IMR-90 (cell line): ENCODE measurements around the gene TENM4. TPM values are rescaled to one million over a fixed set of nuclear protein-coding genes. Genes with fewer than 3 reads are reported as not detected.

Source experiments
- ATAC-seq: fragments of 200-7000 bp; cut with Tn5 transposase; 2 replicates; pipeline ENCODE4 v1.9.1; 2020; ENCODE audit warnings: low read depth, mild to moderate bottlenecking, moderate library complexity
- BruUV-seq: library from RNA; stranded (reverse); fragments of 400-500 nt; replicated peaks from 2 replicates; lab custom pipeline; 2021; lab: Mats Ljungman, UMichigan
- CTCF ChIA-PET: fragments of 300-600 bp; formaldehyde crosslinking; extraction: SDS; loops from one replicate; lab custom pipeline; 2021; ENCODE audit warnings: antibody characterized with exemption; lab: Yijun Ruan, JAX
- POLR2A ChIA-PET: fragments of 300-600 bp; sonication (Branson Sonifier 250); formaldehyde crosslinking; loops from one replicate; lab custom pipeline; 2022; ENCODE audit warnings: antibody characterized with exemption; ENCODE audit not compliant: unreplicated experiment; lab: Charles Lee
- DNase-seq: peaks from one replicate; pipeline ENCODE4 v3.0.0; 2013
- H2AFZ ChIP-seq: replicated peaks from 2 replicates; pipeline ENCODE3; 2013; ENCODE audit warnings: low read length, mild to moderate bottlenecking; ENCODE audit not compliant: poor library complexity
- H2AK5ac ChIP-seq: 2 replicates; pipeline ENCODE4 v1.6.1; 2013; ENCODE audit warnings: low read depth, low read length, inconsistent platforms
- H2AK9ac ChIP-seq: replicated peaks from 2 replicates; pipeline ENCODE3; 2013; ENCODE audit warnings: mild to moderate bottlenecking, low read depth, low read length, moderate library complexity; ENCODE audit not compliant: poor library complexity
- H2BK120ac ChIP-seq: 2 replicates; pipeline ENCODE4 v1.6.1; 2013; ENCODE audit warnings: low read depth, low read length, inconsistent platforms
- H2BK15ac ChIP-seq: 3 replicates; pipeline ENCODE4 v1.6.1; 2013; ENCODE audit warnings: low read depth, low read length, inconsistent platforms
- H2BK20ac ChIP-seq: 2 replicates; pipeline ENCODE4 v1.6.1; 2013; ENCODE audit warnings: low read depth, mild to moderate bottlenecking, inconsistent platforms, low read length, moderate library complexity
- H2BK5ac ChIP-seq: 2 replicates; pipeline ENCODE4 v1.6.1; 2013; ENCODE audit warnings: mild to moderate bottlenecking, low read depth, low read length, inconsistent platforms; ENCODE audit not compliant: poor library complexity, severe bottlenecking
- H3K14ac ChIP-seq: replicated peaks from 2 replicates; pipeline ENCODE4 v1.6.1; 2013; ENCODE audit warnings: low read depth, low read length, inconsistent platforms
- H3K18ac ChIP-seq: 2 replicates; pipeline ENCODE4 v1.6.1; 2013; ENCODE audit warnings: low read depth, low read length, control low read depth
- H3K23ac ChIP-seq: 2 replicates; pipeline ENCODE4 v1.6.1; 2013; ENCODE audit warnings: low read depth, low read length, inconsistent platforms
- H3K27ac ChIP-seq: 2 replicates; pipeline ENCODE4 v1.5.1; 2013; ENCODE audit warnings: mild to moderate bottlenecking, control low read depth, low read length; ENCODE audit not compliant: insufficient read depth
- H3K27me3 ChIP-seq: 2 replicates; pipeline ENCODE4 v1.6.1; 2013; ENCODE audit warnings: low read length; ENCODE audit not compliant: control insufficient read depth, insufficient read depth
- H3K36me3 ChIP-seq: 2 replicates; pipeline ENCODE4 v1.6.1; 2013; ENCODE audit warnings: low read length, mixed read lengths; ENCODE audit not compliant: control insufficient read depth, insufficient read depth
- H3K4ac ChIP-seq: 2 replicates; pipeline ENCODE4 v1.6.1; 2013; ENCODE audit warnings: low read depth, low read length, inconsistent platforms
- H3K4me1 ChIP-seq: 2 replicates; pipeline ENCODE4 v1.6.1; 2013; ENCODE audit warnings: low read length, mixed read lengths; ENCODE audit not compliant: control insufficient read depth, insufficient read depth
- H3K4me2 ChIP-seq: 2 replicates; pipeline ENCODE4 v1.6.1; 2013; ENCODE audit warnings: low read depth, mild to moderate bottlenecking, control low read depth, low read length, moderate library complexity
- H3K4me3 ChIP-seq: 2 replicates; pipeline ENCODE4 v1.5.1; 2013; ENCODE audit warnings: low read depth, mild to moderate bottlenecking, control low read depth, low read length, moderate library complexity; ENCODE audit not compliant: insufficient read depth
- H3K56ac ChIP-seq: 2 replicates; pipeline ENCODE4 v1.6.1; 2013; ENCODE audit warnings: low read length, inconsistent platforms; ENCODE audit not compliant: insufficient read depth; ENCODE audit errors: extremely low read depth
- H3K79me1 ChIP-seq, 2 experiments: 2 replicates each; pipeline ENCODE4 v1.6.1; 2013; ENCODE audit warnings: low read length in 2 of 2, inconsistent platforms in 1 of 2, low read depth in 1 of 2
- H3K9ac ChIP-seq: 2 replicates; pipeline ENCODE4 v1.6.1; 2013; ENCODE audit warnings: low read depth, low read length, control low read depth
- H3K9me1 ChIP-seq: 2 replicates; pipeline ENCODE4 v1.6.1; 2013; ENCODE audit warnings: low read length, inconsistent platforms; ENCODE audit not compliant: insufficient read depth
- H3K9me3 ChIP-seq: 2 replicates; pipeline ENCODE4 v1.6.1; 2013; ENCODE audit warnings: low read length; ENCODE audit not compliant: control insufficient read depth, insufficient read depth
- H4K20me1 ChIP-seq: 2 replicates; pipeline ENCODE4 v1.6.1; 2013; ENCODE audit warnings: low read length, inconsistent platforms; ENCODE audit not compliant: insufficient read depth
- H4K5ac ChIP-seq: 2 replicates; pipeline ENCODE4 v1.6.1; 2013; ENCODE audit warnings: mild to moderate bottlenecking, low read depth, low read length, control low read depth
- H4K8ac ChIP-seq, 2 experiments: 2 replicates each; pipeline ENCODE4 v1.6.1; 2013; ENCODE audit warnings: low read depth in 2 of 2, low read length in 2 of 2, control low read depth in 1 of 2, inconsistent platforms in 1 of 2
- H4K91ac ChIP-seq: 2 replicates; pipeline ENCODE4 v1.6.1; 2013; ENCODE audit warnings: low read depth, low read length, inconsistent platforms; ENCODE audit not compliant: insufficient read depth
- CHD1 ChIP-seq: IDR thresholded peaks from 2 replicates; pipeline ENCODE4 v1.6.1; 2012; ENCODE audit warnings: low read depth, low read length, improper control_type of control experiment
- FOS ChIP-seq: fragments of 150-350 bp; IDR thresholded peaks from 2 replicates; pipeline ENCODE4 v1.6.1; 2016; ENCODE audit warnings: low read depth, low read length
- MAFK ChIP-seq: IDR thresholded peaks from 2 replicates; pipeline ENCODE4 v1.6.1; 2012; ENCODE audit warnings: low read depth, low read length, improper control_type of control experiment
- MXI1 ChIP-seq: IDR thresholded peaks from 2 replicates; pipeline ENCODE4 v1.6.1; 2012; ENCODE audit warnings: low read depth, mild to moderate bottlenecking, low read length, moderate library complexity, borderline replicate concordance
- POLR2A ChIP-seq: IDR thresholded peaks from 2 replicates; pipeline ENCODE4 v1.6.1; 2012; ENCODE audit warnings: mild to moderate bottlenecking, low read depth, low read length
- RAD21 ChIP-seq: IDR thresholded peaks from 2 replicates; pipeline ENCODE4 v1.6.1; 2012; ENCODE audit warnings: low read length, improper control_type of control experiment
- RFX5 ChIP-seq: IDR thresholded peaks from 2 replicates; pipeline ENCODE4 v1.8.0; 2012; ENCODE audit warnings: low read depth, mild to moderate bottlenecking, low read length, moderate library complexity
- WGBS, 2 experiments: methylation state at CpG; one replicate each; pipeline versions ENCODE4 v1.1.5 to v1.1.7; 2013; ENCODE audit warnings: missing lambda C conversion rate in 2 of 2; ENCODE audit not compliant: insufficient read length in 1 of 2; ENCODE audit errors: extremely low coverage in 2 of 2; 5-methylcytosine and 5-hydroxymethylcytosine counted together
- dilution Hi-C: fragments of 300-500 bp; cut with HindIII; formaldehyde crosslinking; loops from one replicate; pipeline ENCODE4 v1.14.3; 2018; ENCODE audit warnings: low sequenced_read_pairs; ENCODE audit not compliant: unreplicated experiment
- in situ Hi-C: fragments of 300-500 bp; cut with MboI; formaldehyde crosslinking; loops from 3 replicates; pipeline ENCODE4 v1.14.3; 2019; ENCODE audit warnings: low sequenced_read_pairs, inconsistent platforms, mixed read lengths
- intact Hi-C: fragments of 100-400 bp; cut with micrococcal nuclease; formaldehyde crosslinking; loops from 2 replicates; pipeline ENCODE4 v1.10.0; 2022
- polyA plus RNA-seq, 3 experiments: library from polyadenylated mRNA; depleted of rRNA; stranded (reverse); fragments of >200 nt; gene quantifications; 2 replicates each; pipeline ENCODE4 v1.2.3, GENCODE V29; 2012; ENCODE audit warnings: low replicate concordance in 1 of 3
- total RNA-seq: library from RNA; depleted of rRNA; stranded (reverse); fragments of >200 nt; gene quantifications from 2 replicates; pipeline ENCODE4 v1.2.3, GENCODE V29; 2012

The TENM4 gene
- total and polyA plus RNA-seq, 2 of the 4 experiments (the other 2 are of a cell fraction) = 7.4 to 9.0 TPM

GRCh38 chr11:78786086-78786485, 654.7 kb downstream of the TENM4 start:
- no peaks in the 10 kb centered on the region for H3K79me1 ChIP-seq
- ChIA-PET POLR2A (interaction anchor here (0.5 to 1.2 kb wide), 4 partner anchors 11 to 32 kb away, joined by 3 to 5 read pairs (median 4); no protein-coding TSS in a partner anchor), CTCF (interaction anchor here (0.8 to 1.8 kb wide), 3 partner anchors 12 to 314 kb away, joined by 3 to 16 read pairs (median 3); no protein-coding TSS in a partner anchor)
- H2BK20ac ChIP-seq = peak overlapping the region; percentile 92
- H3K18ac ChIP-seq = peak overlapping the region; percentile 26
- TF ChIP-seq MXI1 (no peak), RAD21 (no peak), MAFK (no peak), CHD1 (no peak), POLR2A (no peak), FOS (no peak), RFX5 (no peak)
- peak overlapping the region; percentile 60 for H2AK9ac ChIP-seq
- peak overlapping the region; percentile 45 for H3K14ac ChIP-seq
- peaks cover 27% of the 10 kb centered on the region for H3K9me1 ChIP-seq
- H4K5ac ChIP-seq = peak overlapping the region; percentile 46
- H4K8ac ChIP-seq = peak overlapping the region; percentile 35 to 89; a peak in 3 of 4 replicates
- H2BK5ac ChIP-seq = peak overlapping the region; percentile 97
- H3K4me2 ChIP-seq = no peak overlapping the region
- 28% methylated on average over 4 of the region's 5 CpGs; no CpG with 5 or more reads in 1 of the 2 experiments for WGBS, 2 experiments
- H3K56ac ChIP-seq = peak overlapping the region; percentile 63; the same call in 1 of the 2 replicates
- peak overlapping the region; percentile 84 for H2AFZ ChIP-seq
- intact Hi-C loops (no loop called here), in situ Hi-C loops (no loop called here), dilution Hi-C loops (no loop called here)
- peak overlapping the region; percentile 83 for H4K91ac ChIP-seq
- peak overlapping the region; percentile 16; the same call in 1 of the 2 replicates for H3K9ac ChIP-seq
- no peaks in the 10 kb centered on the region for H3K9me3 ChIP-seq
- BruUV-seq = no TSS peak
- H4K20me1 ChIP-seq = no peaks in the 10 kb centered on the region
- peak overlapping the region; percentile 87 for H3K4ac ChIP-seq
- H2BK120ac ChIP-seq = peak overlapping the region; percentile 97
- no peak overlapping the region for H3K4me3 ChIP-seq
- peak overlapping the region; percentile 93 for H3K27ac ChIP-seq
- H3K4me1 ChIP-seq = peaks cover 36% of the 10 kb centered on the region
- H2AK5ac ChIP-seq = peak overlapping the region; percentile 98
- H2BK15ac ChIP-seq = peak overlapping the region; percentile 98; the same call in 2 of the 3 replicates
- ATAC-seq (peak; percentile 13), DNase-seq (peak; percentile 44)
- no peaks in the 10 kb centered on the region for H3K27me3 ChIP-seq
- peaks cover 4% of the 10 kb centered on the region; the same call in 1 of the 2 replicates for H3K36me3 ChIP-seq
- peak overlapping the region; percentile 47 for H3K23ac ChIP-seq
